HG03159 (cell line): ENCODE data around the gene RPE.

Experiments
- ATAC-seq: cut with Tn5 transposase; IDR thresholded peaks from one replicate; pipeline ENCODE4 v1.9.1; 2021; ENCODE audit warnings: mild to moderate bottlenecking, moderate library complexity; ENCODE audit not compliant: unreplicated experiment

The RPE gene

GRCh38 chr2:210002158-210003157 is at the start of gene RPE:
RPE (plus strand) TSS chr2:210002638; CDS start chr2:210002662, 24 bp downstream.
- peak; percentile 99 for ATAC-seq

GRCh38 chr2:209956271-209956670 is 46.2 kb upstream of the RPE start:
- ATAC-seq = no peak

- ATAC-seq = no peak
Observed at GRCh38 chr2:209958016-209958415, 44.4 kb upstream of the RPE start.

GRCh38 chr2:209960045-209960444 is 42.4 kb upstream of the RPE start:
- no peak for ATAC-seq

GRCh38 chr2:209960676-209961630 is 41.5 kb upstream of the RPE start:
- peak; percentile 98 for ATAC-seq

- ATAC-seq = no peak
Observed at GRCh38 chr2:209965723-209966122, 36.7 kb upstream of the RPE start.

- ATAC-seq = no peak
Observed at GRCh38 chr2:209969692-209970091, 32.7 kb upstream of the RPE start.

- no peak for ATAC-seq
Observed at GRCh38 chr2:209970271-209970670, 32.2 kb upstream of the RPE start.

GRCh38 chr2:209970711-209971110 is 31.7 kb upstream of the RPE start:
- no peak for ATAC-seq

GRCh38 chr2:209973328-209973727 is 29.1 kb upstream of the RPE start:
- ATAC-seq = no peak

GRCh38 chr2:209974576-209974975 is 27.9 kb upstream of the RPE start:
- ATAC-seq = no peak

GRCh38 chr2:209976698-209977385 is 25.6 kb upstream of the RPE start:
- peak; percentile 88 for ATAC-seq

- peak; percentile 52 for ATAC-seq
Observed at GRCh38 chr2:209977386-209978239, 24.8 kb upstream of the RPE start.

GRCh38 chr2:209984291-209984690 is 18.1 kb upstream of the RPE start:
- ATAC-seq = no peak

GRCh38 chr2:209985874-209986273 is 16.6 kb upstream of the RPE start:
- ATAC-seq = no peak

GRCh38 chr2:209986415-209986814 is 16.0 kb upstream of the RPE start:
- no peak for ATAC-seq

GRCh38 chr2:209988010-209988409 is 14.4 kb upstream of the RPE start:
- ATAC-seq = no peak

- peak; percentile 52 for ATAC-seq
Observed at GRCh38 chr2:209990838-209991237, 11.6 kb upstream of the RPE start.

GRCh38 chr2:209993968-209994367 is 8.5 kb upstream of the RPE start:
- ATAC-seq = no peak

- no peak for ATAC-seq
Observed at GRCh38 chr2:209998596-209998995, 3.8 kb upstream of the RPE start.
